ENCODE data around the gene SMARCD3.

DNA sequence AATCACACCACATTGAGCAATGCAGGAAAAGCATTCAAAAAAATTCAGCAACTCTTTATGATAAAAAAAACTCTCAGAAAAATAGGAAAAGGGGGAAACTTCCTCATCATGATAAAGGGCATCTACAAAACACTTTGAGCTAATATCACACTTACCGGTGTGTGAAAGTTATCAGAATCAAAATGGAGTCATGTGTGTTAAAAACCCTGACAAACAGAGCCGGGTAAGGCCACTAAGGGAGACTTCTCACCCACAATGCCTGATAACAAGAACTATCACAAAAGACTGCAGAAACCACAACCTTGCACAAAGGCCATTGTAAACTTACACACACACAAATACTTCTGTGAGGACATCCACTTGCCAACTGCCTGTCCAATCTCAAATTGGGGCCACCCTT, 34.8 kb upstream of the SMARCD3 start:
- TF ChIP-seq, protein P1, sequence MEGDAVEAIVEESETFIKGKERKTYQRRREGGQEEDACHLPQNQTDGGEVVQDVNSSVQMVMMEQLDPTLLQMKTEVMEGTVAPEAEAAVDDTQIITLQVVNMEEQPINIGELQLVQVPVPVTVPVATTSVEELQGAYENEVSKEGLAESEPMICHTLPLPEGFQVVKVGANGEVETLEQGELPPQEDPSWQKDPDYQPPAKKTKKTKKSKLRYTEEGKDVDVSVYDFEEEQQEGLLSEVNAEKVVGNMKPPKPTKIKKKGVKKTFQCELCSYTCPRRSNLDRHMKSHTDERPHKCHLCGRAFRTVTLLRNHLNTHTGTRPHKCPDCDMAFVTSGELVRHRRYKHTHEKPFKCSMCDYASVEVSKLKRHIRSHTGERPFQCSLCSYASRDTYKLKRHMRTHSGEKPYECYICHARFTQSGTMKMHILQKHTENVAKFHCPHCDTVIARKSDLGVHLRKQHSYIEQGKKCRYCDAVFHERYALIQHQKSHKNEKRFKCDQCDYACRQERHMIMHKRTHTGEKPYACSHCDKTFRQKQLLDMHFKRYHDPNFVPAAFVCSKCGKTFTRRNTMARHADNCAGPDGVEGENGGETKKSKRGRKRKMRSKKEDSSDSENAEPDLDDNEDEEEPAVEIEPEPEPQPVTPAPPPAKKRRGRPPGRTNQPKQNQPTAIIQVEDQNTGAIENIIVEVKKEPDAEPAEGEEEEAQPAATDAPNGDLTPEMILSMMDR (IDR thresholded peaks at IDR 0.05; ENCODE audit: low read depth, low read length, missing input control) = no peak
- TF ChIP-seq, protein P2, sequence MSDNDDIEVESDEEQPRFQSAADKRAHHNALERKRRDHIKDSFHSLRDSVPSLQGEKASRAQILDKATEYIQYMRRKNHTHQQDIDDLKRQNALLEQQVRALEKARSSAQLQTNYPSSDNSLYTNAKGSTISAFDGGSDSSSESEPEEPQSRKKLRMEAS (IDR thresholded peaks at IDR 0.05) = no peak
- TF ChIP-seq ZBTB33 (IDR thresholded peaks at IDR 0.05) (no peak), FOXA1 (IDR thresholded peaks at IDR 0.05) (no peak), EGR1 (IDR thresholded peaks at IDR 0.05; ENCODE audit: low read depth in 2 of 2) (no peak), TAF1 (conservative IDR thresholded peaks at IDR 0.05) (no peak), NR2F2 (IDR thresholded peaks at IDR 0.05) (no peak)
- TF ChIP-seq, protein P3, sequence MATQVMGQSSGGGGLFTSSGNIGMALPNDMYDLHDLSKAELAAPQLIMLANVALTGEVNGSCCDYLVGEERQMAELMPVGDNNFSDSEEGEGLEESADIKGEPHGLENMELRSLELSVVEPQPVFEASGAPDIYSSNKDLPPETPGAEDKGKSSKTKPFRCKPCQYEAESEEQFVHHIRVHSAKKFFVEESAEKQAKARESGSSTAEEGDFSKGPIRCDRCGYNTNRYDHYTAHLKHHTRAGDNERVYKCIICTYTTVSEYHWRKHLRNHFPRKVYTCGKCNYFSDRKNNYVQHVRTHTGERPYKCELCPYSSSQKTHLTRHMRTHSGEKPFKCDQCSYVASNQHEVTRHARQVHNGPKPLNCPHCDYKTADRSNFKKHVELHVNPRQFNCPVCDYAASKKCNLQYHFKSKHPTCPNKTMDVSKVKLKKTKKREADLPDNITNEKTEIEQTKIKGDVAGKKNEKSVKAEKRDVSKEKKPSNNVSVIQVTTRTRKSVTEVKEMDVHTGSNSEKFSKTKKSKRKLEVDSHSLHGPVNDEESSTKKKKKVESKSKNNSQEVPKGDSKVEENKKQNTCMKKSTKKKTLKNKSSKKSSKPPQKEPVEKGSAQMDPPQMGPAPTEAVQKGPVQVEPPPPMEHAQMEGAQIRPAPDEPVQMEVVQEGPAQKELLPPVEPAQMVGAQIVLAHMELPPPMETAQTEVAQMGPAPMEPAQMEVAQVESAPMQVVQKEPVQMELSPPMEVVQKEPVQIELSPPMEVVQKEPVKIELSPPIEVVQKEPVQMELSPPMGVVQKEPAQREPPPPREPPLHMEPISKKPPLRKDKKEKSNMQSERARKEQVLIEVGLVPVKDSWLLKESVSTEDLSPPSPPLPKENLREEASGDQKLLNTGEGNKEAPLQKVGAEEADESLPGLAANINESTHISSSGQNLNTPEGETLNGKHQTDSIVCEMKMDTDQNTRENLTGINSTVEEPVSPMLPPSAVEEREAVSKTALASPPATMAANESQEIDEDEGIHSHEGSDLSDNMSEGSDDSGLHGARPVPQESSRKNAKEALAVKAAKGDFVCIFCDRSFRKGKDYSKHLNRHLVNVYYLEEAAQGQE (IDR thresholded peaks at IDR 0.05) = no peak
